HG02759 (cell line): ENCODE results near the gene KSR1.
"Not testable (repeated sequence)": the region's sequence is repeated elsewhere in the genome, so short reads cannot be mapped to it uniquely, and the experiment has no call there.

Experiments used
- ATAC-seq: cut with Tn5 transposase; IDR thresholded peaks from one replicate; pipeline ENCODE4 v1.9.1; 2021; ENCODE audit warnings: mild to moderate bottlenecking, moderate library complexity; ENCODE audit not compliant: unreplicated experiment

Gene KSR1

GRCh38 chr17:27491713-27492190, 35.5 kb downstream of the KSR1 start:
- no peak for ATAC-seq

- ATAC-seq = no peak
Measured at GRCh38 chr17:27492470-27492869, 36.2 kb downstream of the KSR1 start.

- ATAC-seq = no peak
Measured at GRCh38 chr17:27493088-27493487, 36.8 kb downstream of the KSR1 start.

GRCh38 chr17:27494192-27495091, 38.2 kb downstream of the KSR1 start:
- ATAC-seq = no peak

- peak; percentile 48 for ATAC-seq
Measured at GRCh38 chr17:27495460-27495859, 39.2 kb downstream of the KSR1 start.

GRCh38 chr17:27496005-27496404, 39.8 kb downstream of the KSR1 start:
- peak; percentile 35 for ATAC-seq

GRCh38 chr17:27496437-27496943, 40.2 kb downstream of the KSR1 start:
- ATAC-seq = peak; percentile 57

- ATAC-seq = no peak
Measured at GRCh38 chr17:27496971-27497370, 40.7 kb downstream of the KSR1 start.

GRCh38 chr17:27497696-27498095, 41.4 kb downstream of the KSR1 start:
- no peak for ATAC-seq

GRCh38 chr17:27498615-27499309, 42.5 kb downstream of the KSR1 start:
- ATAC-seq = no peak

GRCh38 chr17:27499451-27500265, 43.4 kb downstream of the KSR1 start:
- ATAC-seq = no peak

- not testable (repeated sequence) for ATAC-seq
Measured at GRCh38 chr17:27501338-27501737, 45.1 kb downstream of the KSR1 start.

GRCh38 chr17:27502526-27503324, 46.5 kb downstream of the KSR1 start:
- ATAC-seq = no peak

- no peak for ATAC-seq
Measured at GRCh38 chr17:27503611-27504010, 47.4 kb downstream of the KSR1 start.

- ATAC-seq = no peak
Measured at GRCh38 chr17:27504188-27504995, 48.1 kb downstream of the KSR1 start.

- ATAC-seq = peak; percentile 81
Measured at GRCh38 chr17:27506348-27507218, 50.3 kb downstream of the KSR1 start.

- ATAC-seq = no peak
Measured at GRCh38 chr17:27511168-27511883, 55.1 kb downstream of the KSR1 start.

- no peak for ATAC-seq
Measured at GRCh38 chr17:27512031-27512430, 55.8 kb downstream of the KSR1 start.
